ENCODE results near the gene PRPS2. TPM values are rescaled to one million over a fixed set of nuclear protein-coding genes. Genes with fewer than 3 reads are reported as not detected.

Gene PRPS2
- polyA plus RNA-seq, 1 donor from 2014 or later, result 4.7 TPM

- Histone ChIP-seq H3K9ac (ENCODE audit: low read length) (no peak overlapping the region), H3K79me2 (replicated peaks; ENCODE audit: insufficient read depth, low read length) (no peaks in the 10 kb centered on the region), H3K36me3 (ENCODE audit: insufficient read depth, low read length) (no peaks in the 10 kb centered on the region), H3K4me2 (ENCODE audit: low read length) (no peak overlapping the region), H3K27me3 (ENCODE audit: insufficient read depth, low read depth, low read length) (no peaks in the 10 kb centered on the region), H3K9me2 (ENCODE audit: insufficient read depth, low read length) (no peaks in the 10 kb centered on the region), H3K27ac (ENCODE audit: low read length) (no peak overlapping the region), H3F3A (ENCODE audit: insufficient read depth, low read length, poor library complexity, severe bottlenecking) (no peaks in the 10 kb centered on the region), H4K20me1 (ENCODE audit: insufficient read depth) (no peaks in the 10 kb centered on the region), H3K4me3 (ENCODE audit: low read length) (no peak overlapping the region), H2AFZ (ENCODE audit: low read depth, low read length) (no peak overlapping the region), H3K9me3 (ENCODE audit: low read length) (no peaks in the 10 kb centered on the region)
- TF ChIP-seq MXI1 (conservative IDR thresholded peaks at IDR 0.05; ENCODE audit: poor library complexity, severe bottlenecking) (no peak), EZH2 (IDR thresholded peaks at IDR 0.05; ENCODE audit: borderline replicate concordance, insufficient read depth, low read length, poor library complexity, severe bottlenecking) (no peak), RAD21 (conservative IDR thresholded peaks at IDR 0.05) (no peak), EP300 (conservative IDR thresholded peaks at IDR 0.05; ENCODE audit: poor library complexity, severe bottlenecking) (no peak)
- TF ChIP-seq, protein P1, sequence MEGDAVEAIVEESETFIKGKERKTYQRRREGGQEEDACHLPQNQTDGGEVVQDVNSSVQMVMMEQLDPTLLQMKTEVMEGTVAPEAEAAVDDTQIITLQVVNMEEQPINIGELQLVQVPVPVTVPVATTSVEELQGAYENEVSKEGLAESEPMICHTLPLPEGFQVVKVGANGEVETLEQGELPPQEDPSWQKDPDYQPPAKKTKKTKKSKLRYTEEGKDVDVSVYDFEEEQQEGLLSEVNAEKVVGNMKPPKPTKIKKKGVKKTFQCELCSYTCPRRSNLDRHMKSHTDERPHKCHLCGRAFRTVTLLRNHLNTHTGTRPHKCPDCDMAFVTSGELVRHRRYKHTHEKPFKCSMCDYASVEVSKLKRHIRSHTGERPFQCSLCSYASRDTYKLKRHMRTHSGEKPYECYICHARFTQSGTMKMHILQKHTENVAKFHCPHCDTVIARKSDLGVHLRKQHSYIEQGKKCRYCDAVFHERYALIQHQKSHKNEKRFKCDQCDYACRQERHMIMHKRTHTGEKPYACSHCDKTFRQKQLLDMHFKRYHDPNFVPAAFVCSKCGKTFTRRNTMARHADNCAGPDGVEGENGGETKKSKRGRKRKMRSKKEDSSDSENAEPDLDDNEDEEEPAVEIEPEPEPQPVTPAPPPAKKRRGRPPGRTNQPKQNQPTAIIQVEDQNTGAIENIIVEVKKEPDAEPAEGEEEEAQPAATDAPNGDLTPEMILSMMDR (IDR thresholded peaks at IDR 0.05; ENCODE audit: poor library complexity, severe bottlenecking), result no peak
Measured at GRCh38 chrX:12865359-12865758, 74.1 kb downstream of the PRPS2 start.

GRCh38 chrX:12866451-12867377 is 75.5 kb downstream of the PRPS2 start, which contains the start of gene TLR7:
Gene TLR7, plus strand, starts transcription at chrX:12867072. Its CDS starts 507 bp downstream, at chrX:12867579.
- H3K9ac ChIP-seq (ENCODE audit: low read length), result no peak within 1 kb of the TSS
- H3K27ac ChIP-seq (ENCODE audit: low read length), result no peak within 1 kb of the TSS
- TF ChIP-seq, protein P2, sequence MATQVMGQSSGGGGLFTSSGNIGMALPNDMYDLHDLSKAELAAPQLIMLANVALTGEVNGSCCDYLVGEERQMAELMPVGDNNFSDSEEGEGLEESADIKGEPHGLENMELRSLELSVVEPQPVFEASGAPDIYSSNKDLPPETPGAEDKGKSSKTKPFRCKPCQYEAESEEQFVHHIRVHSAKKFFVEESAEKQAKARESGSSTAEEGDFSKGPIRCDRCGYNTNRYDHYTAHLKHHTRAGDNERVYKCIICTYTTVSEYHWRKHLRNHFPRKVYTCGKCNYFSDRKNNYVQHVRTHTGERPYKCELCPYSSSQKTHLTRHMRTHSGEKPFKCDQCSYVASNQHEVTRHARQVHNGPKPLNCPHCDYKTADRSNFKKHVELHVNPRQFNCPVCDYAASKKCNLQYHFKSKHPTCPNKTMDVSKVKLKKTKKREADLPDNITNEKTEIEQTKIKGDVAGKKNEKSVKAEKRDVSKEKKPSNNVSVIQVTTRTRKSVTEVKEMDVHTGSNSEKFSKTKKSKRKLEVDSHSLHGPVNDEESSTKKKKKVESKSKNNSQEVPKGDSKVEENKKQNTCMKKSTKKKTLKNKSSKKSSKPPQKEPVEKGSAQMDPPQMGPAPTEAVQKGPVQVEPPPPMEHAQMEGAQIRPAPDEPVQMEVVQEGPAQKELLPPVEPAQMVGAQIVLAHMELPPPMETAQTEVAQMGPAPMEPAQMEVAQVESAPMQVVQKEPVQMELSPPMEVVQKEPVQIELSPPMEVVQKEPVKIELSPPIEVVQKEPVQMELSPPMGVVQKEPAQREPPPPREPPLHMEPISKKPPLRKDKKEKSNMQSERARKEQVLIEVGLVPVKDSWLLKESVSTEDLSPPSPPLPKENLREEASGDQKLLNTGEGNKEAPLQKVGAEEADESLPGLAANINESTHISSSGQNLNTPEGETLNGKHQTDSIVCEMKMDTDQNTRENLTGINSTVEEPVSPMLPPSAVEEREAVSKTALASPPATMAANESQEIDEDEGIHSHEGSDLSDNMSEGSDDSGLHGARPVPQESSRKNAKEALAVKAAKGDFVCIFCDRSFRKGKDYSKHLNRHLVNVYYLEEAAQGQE (IDR thresholded peaks at IDR 0.05; ENCODE audit: borderline replicate concordance), result no peak
- no peak for TF ChIP-seq EZH2 (IDR thresholded peaks at IDR 0.05; ENCODE audit: borderline replicate concordance, insufficient read depth, low read length, poor library complexity, severe bottlenecking)
- no peak for TF ChIP-seq EP300 (conservative IDR thresholded peaks at IDR 0.05; ENCODE audit: poor library complexity, severe bottlenecking)
- TF ChIP-seq MXI1 (conservative IDR thresholded peaks at IDR 0.05; ENCODE audit: poor library complexity, severe bottlenecking), result no peak
- H4K20me1 ChIP-seq (ENCODE audit: insufficient read depth), result no peaks in the 10 kb centered on the region
- no peaks in the 10 kb centered on the region for H3F3A ChIP-seq (ENCODE audit: insufficient read depth, low read length, poor library complexity, severe bottlenecking)
- no peaks in the 10 kb centered on the region for H3K79me2 ChIP-seq (replicated peaks; ENCODE audit: insufficient read depth, low read length)
- H3K9me3 ChIP-seq (ENCODE audit: low read length), result no peaks in the 10 kb centered on the region
- H2AFZ ChIP-seq (ENCODE audit: low read depth, low read length), result no peak within 1 kb of the TSS
- no peaks in the 10 kb centered on the region for H3K27me3 ChIP-seq (ENCODE audit: insufficient read depth, low read depth, low read length)
- H3K4me3 ChIP-seq (ENCODE audit: low read length), result no peak within 1 kb of the TSS
- no peaks in the 10 kb centered on the region for H3K9me2 ChIP-seq (ENCODE audit: insufficient read depth, low read length)
- H3K36me3 ChIP-seq (ENCODE audit: insufficient read depth, low read length), result no peaks in the 10 kb centered on the region
- H3K4me2 ChIP-seq (ENCODE audit: low read length), result no peak within 1 kb of the TSS
